ENCODE data around the gene DCPS.
"Not testable (repeated sequence)": the region's sequence is repeated elsewhere in the genome, so short reads cannot be mapped to it uniquely, and the experiment has no call there.

DCPS gene

DNA sequence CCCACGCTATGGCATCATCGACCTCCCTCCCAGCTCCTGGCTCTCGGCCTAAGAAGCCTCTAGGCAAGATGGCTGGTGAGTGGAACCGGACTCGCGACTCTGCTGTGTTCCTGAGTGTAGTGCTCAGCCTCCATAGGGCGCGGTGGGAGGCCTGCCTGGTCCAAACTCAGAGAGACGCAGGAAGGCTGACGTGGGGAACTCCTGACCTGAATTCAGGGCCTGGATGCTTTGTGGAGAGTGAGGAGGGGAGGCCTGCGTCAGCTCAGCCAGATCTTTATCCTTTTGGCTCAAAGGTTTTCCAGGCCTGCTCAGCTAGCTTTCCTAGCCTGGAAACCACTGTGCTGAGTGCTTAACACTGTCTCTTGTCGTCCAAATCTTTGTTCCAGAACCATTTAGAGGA is 13.0 kb upstream of the DCPS start:
- H3K36me3 ChIP-seq (ENCODE audit: insufficient read depth, low read length): peaks cover 43% of the 10 kb centered on the region
- no peak overlapping the region for H3K4me3 ChIP-seq (ENCODE audit: low read length)
- no peaks in the 10 kb centered on the region for H3K27me3 ChIP-seq (ENCODE audit: control insufficient read depth, insufficient read depth, low read length)
- no peak overlapping the region for H3K4me2 ChIP-seq (ENCODE audit: low read length)
- H3K4me1 ChIP-seq (ENCODE audit: control insufficient read depth, insufficient read depth, low read length): no peaks in the 10 kb centered on the region
- H3K9me3 ChIP-seq (replicated peaks; ENCODE audit: low read length): no peaks in the 10 kb centered on the region
- H3K9ac ChIP-seq (ENCODE audit: low read depth, low read length): no peak overlapping the region

- Histone ChIP-seq H3K4me3 (ENCODE audit: low read length) (no peak overlapping the region), H3K27me3 (ENCODE audit: control insufficient read depth, insufficient read depth, low read length) (no peaks in the 10 kb centered on the region), H3K9ac (ENCODE audit: low read depth, low read length) (no peak overlapping the region), H3K36me3 (ENCODE audit: insufficient read depth, low read length) (peaks cover 39% of the 10 kb centered on the region), H3K4me2 (ENCODE audit: low read length) (no peak overlapping the region), H3K4me1 (ENCODE audit: control insufficient read depth, insufficient read depth, low read length) (no peaks in the 10 kb centered on the region), H3K9me3 (replicated peaks; ENCODE audit: low read length) (no peaks in the 10 kb centered on the region)
These were observed 10.1 kb upstream of the DCPS start for GRCh38 chr11:126293726-126294125.

GRCh38 chr11:126297004-126297403 is 6.9 kb upstream of the DCPS start:
- Histone ChIP-seq H3K4me3 (ENCODE audit: low read length) (no peak overlapping the region), H3K27me3 (ENCODE audit: control insufficient read depth, insufficient read depth, low read length) (no peaks in the 10 kb centered on the region), H3K36me3 (ENCODE audit: insufficient read depth, low read length) (peaks cover 22% of the 10 kb centered on the region), H3K4me1 (ENCODE audit: control insufficient read depth, insufficient read depth, low read length) (no peaks in the 10 kb centered on the region), H3K9ac (ENCODE audit: low read depth, low read length) (no peak overlapping the region), H3K9me3 (replicated peaks; ENCODE audit: low read length) (no peaks in the 10 kb centered on the region), H3K4me2 (ENCODE audit: low read length) (no peak overlapping the region)

GRCh38 chr11:126304457-126305075 is 706 bp downstream of the DCPS start:
- Histone ChIP-seq H3K9me3 (replicated peaks; ENCODE audit: low read length) (no peaks in the 10 kb centered on the region), H3K36me3 (ENCODE audit: insufficient read depth, low read length) (no peaks in the 10 kb centered on the region), H3K4me3 (ENCODE audit: low read length) (peak overlapping the region; percentile 91), H3K9ac (ENCODE audit: low read depth, low read length) (peak overlapping the region; percentile 97), H3K4me1 (ENCODE audit: control insufficient read depth, insufficient read depth, low read length) (peaks cover 14% of the 10 kb centered on the region), H3K27me3 (ENCODE audit: control insufficient read depth, insufficient read depth, low read length) (no peaks in the 10 kb centered on the region), H3K4me2 (ENCODE audit: low read length) (peak overlapping the region; percentile 90)

DNA sequence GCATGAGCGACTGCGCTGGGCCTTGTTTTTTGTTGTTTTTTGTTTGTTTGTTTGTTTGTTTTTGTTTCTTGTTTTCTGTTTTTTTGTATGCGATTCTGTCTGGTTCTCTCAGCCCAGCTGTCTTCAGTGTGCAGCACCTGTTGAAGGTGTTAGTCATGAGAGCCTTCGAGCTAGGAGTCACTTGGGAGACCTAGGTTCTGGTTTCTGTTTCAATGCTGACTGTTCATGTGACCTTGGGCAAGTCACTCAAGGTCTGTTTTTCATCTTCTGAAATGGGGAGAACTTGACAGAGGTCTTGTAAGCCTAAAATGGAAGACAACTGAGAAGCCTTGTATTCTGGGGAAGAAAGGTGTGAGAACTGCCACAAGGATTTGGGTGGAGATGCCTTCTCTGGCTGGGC is 1.8 kb downstream of the DCPS start:
- peaks cover 15% of the 10 kb centered on the region for H3K4me1 ChIP-seq (ENCODE audit: control insufficient read depth, insufficient read depth, low read length)
- no peaks in the 10 kb centered on the region for H3K27me3 ChIP-seq (ENCODE audit: control insufficient read depth, insufficient read depth, low read length)
- H3K36me3 ChIP-seq (ENCODE audit: insufficient read depth, low read length): peaks cover 5% of the 10 kb centered on the region
- no peak overlapping the region for H3K9ac ChIP-seq (ENCODE audit: low read depth, low read length)
- no peaks in the 10 kb centered on the region for H3K9me3 ChIP-seq (replicated peaks; ENCODE audit: low read length)
- no peak overlapping the region for H3K4me3 ChIP-seq (ENCODE audit: low read length)
- H3K4me2 ChIP-seq (ENCODE audit: low read length): no peak overlapping the region

DNA sequence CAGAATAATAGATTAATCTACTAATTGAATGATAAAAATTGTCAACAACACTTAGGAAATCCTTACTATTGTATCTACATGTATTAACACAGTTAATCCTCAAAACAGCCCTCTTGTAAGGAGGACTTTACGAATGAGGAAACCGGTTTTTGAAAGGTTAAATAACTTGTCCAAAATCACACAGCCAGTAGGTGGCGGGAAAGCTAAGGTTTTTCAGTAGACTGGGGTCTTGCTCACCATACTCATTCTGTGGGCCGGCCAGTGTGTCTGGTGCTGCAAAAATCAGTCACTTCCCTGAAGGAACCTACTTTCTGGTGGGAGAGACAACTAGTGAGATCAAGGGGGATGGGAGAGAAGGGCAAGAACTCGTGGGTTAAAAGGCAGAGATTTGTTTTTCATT is 3.8 kb downstream of the DCPS start:
- Histone ChIP-seq H3K9me3 (replicated peaks; ENCODE audit: low read length) (no peaks in the 10 kb centered on the region), H3K36me3 (ENCODE audit: insufficient read depth, low read length) (peaks cover 5% of the 10 kb centered on the region), H3K4me1 (ENCODE audit: control insufficient read depth, insufficient read depth, low read length) (peaks cover 18% of the 10 kb centered on the region), H3K4me3 (ENCODE audit: low read length) (no peak overlapping the region), H3K4me2 (ENCODE audit: low read length) (no peak overlapping the region), H3K27me3 (ENCODE audit: control insufficient read depth, insufficient read depth, low read length) (no peaks in the 10 kb centered on the region), H3K9ac (ENCODE audit: low read depth, low read length) (no peak overlapping the region)

DNA sequence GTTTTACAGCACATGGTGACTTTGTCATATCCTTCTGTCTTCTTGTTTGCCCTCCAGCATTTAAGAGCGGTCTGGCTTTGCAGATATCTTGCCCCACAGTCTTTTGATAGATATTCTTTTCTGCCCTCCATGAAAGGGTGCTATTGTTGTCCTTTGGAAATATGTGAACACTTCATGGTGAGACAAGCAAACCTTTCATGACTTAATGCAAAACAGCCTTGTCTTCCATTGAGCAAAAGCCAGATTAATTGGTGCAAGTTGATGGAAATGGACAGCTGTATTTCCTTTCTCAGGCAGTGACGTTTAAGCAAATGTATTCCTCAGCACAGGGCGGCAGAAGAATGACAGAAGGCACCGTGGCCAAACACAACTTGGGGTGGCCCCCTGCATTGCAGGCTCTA is 4.4 kb downstream of the DCPS start:
- Histone ChIP-seq H3K9me3 (replicated peaks; ENCODE audit: low read length) (no peaks in the 10 kb centered on the region), H3K27me3 (ENCODE audit: control insufficient read depth, insufficient read depth, low read length) (no peaks in the 10 kb centered on the region), H3K4me3 (ENCODE audit: low read length) (no peak overlapping the region), H3K4me1 (ENCODE audit: control insufficient read depth, insufficient read depth, low read length) (peaks cover 18% of the 10 kb centered on the region), H3K9ac (ENCODE audit: low read depth, low read length) (no peak overlapping the region), H3K36me3 (ENCODE audit: insufficient read depth, low read length) (peaks cover 5% of the 10 kb centered on the region), H3K4me2 (ENCODE audit: low read length) (no peak overlapping the region)

DNA sequence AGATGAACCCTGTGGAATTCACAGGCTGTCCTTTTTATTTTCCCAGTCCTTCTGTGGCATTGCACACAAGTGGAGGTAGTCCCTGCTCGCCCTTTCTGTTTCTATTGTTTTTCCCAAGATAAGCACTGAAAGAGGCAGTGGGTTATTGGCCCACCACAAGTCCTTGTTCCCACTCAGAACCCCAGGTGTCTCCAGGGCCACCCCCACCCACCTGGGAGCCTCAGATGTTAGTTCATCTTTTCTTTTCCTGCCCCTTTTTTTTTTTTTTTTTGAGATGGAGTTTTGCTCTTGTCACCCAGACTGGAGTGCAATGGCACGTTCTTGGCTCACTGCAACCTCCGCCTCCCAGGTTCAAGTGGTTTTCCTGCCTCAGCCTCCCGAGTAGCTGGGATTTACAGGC is 4.9 kb downstream of the DCPS start:
- not testable (repeated sequence) for H3K4me2 ChIP-seq (ENCODE audit: low read length); H3K36me3 ChIP-seq (ENCODE audit: insufficient read depth, low read length); H3K9me3 ChIP-seq (replicated peaks; ENCODE audit: low read length); H3K27me3 ChIP-seq (ENCODE audit: control insufficient read depth, insufficient read depth, low read length); H3K4me3 ChIP-seq (ENCODE audit: low read length); H3K9ac ChIP-seq (ENCODE audit: low read depth, low read length)
- peaks cover 18% of the 10 kb centered on the region for H3K4me1 ChIP-seq (ENCODE audit: control insufficient read depth, insufficient read depth, low read length)

DNA sequence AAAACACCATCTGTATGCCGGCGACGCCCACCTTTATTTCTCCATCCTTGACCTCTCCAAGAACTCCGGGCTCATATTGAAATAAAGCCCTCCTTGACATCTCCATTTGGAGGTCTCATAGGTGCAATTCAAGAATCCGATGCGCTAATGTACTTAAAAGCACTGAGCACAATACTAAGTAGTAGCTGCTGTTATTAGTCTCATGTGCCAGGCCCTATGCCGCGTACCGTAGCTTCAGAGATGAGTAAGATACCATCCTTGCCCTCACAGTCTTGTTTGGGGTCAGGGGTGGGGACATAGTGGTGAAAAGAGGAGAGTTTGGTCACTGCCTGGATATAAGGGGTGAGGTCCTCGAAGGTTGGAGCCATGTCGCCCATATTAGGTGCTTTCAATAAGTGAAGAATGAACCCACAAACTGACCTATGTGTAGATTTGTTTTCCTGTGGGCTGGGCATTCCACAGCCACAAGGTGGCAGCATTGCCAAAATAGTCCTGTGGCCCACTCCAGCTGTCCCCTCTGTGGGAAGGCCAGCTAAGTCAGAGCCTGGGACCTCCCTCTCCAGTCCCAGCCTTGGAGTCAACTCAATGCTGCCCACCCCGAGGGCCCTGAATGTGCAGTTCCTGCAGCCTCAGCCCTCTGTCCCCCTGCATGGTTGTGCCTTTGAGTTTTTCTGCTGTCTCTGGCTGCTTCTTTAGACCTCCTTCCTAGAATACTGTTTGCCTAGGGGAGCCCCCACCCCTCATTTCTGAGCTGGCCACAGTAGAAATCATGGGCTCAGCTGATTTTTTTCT is 6.5 kb downstream of the DCPS start:
- Histone ChIP-seq H3K9me3 (replicated peaks; ENCODE audit: low read length) (no peaks in the 10 kb centered on the region), H3K9ac (ENCODE audit: low read depth, low read length) (no peak overlapping the region), H3K27me3 (ENCODE audit: control insufficient read depth, insufficient read depth, low read length) (no peaks in the 10 kb centered on the region), H3K36me3 (ENCODE audit: insufficient read depth, low read length) (peaks cover 10% of the 10 kb centered on the region), H3K4me2 (ENCODE audit: low read length) (no peak overlapping the region), H3K4me3 (ENCODE audit: low read length) (no peak overlapping the region), H3K4me1 (ENCODE audit: control insufficient read depth, insufficient read depth, low read length) (peaks cover 14% of the 10 kb centered on the region)

DNA sequence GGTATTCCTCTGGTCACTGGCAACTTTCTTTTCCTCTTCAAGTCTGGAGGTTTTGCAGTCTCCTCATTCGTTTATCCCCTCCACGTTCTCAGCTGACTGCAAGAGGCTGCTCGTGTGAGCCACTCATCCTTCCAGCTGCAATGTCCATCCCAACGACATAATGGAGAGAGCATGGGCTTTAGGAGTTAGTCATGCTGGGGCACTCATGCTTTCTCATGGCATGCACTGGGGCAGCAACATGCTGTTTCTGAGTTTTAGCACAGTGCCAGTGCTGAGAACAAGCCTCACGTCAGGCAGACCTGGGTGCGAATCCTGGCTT is 7.1 kb downstream of the DCPS start:
- no peak overlapping the region for H3K9ac ChIP-seq (ENCODE audit: low read depth, low read length)
- H3K9me3 ChIP-seq (replicated peaks; ENCODE audit: low read length): no peaks in the 10 kb centered on the region
- H3K36me3 ChIP-seq (ENCODE audit: insufficient read depth, low read length): peaks cover 10% of the 10 kb centered on the region
- H3K4me3 ChIP-seq (ENCODE audit: low read length): no peak overlapping the region
- H3K4me1 ChIP-seq (ENCODE audit: control insufficient read depth, insufficient read depth, low read length): peaks cover 14% of the 10 kb centered on the region
- H3K27me3 ChIP-seq (ENCODE audit: control insufficient read depth, insufficient read depth, low read length): no peaks in the 10 kb centered on the region
- no peak overlapping the region for H3K4me2 ChIP-seq (ENCODE audit: low read length)

- Histone ChIP-seq H3K27me3 (ENCODE audit: control insufficient read depth, insufficient read depth, low read length) (no peaks in the 10 kb centered on the region), H3K36me3 (ENCODE audit: insufficient read depth, low read length) (peaks cover 10% of the 10 kb centered on the region), H3K9ac (ENCODE audit: low read depth, low read length) (no peak overlapping the region), H3K4me2 (ENCODE audit: low read length) (no peak overlapping the region), H3K4me1 (ENCODE audit: control insufficient read depth, insufficient read depth, low read length) (peaks cover 14% of the 10 kb centered on the region), H3K9me3 (replicated peaks; ENCODE audit: low read length) (no peaks in the 10 kb centered on the region), H3K4me3 (ENCODE audit: low read length) (no peak overlapping the region)
These were observed 7.8 kb downstream of the DCPS start for GRCh38 chr11:126311401-126312291.
